ENCODE measurements around the gene ENGASE. TPM values are rescaled to one million over a fixed set of nuclear protein-coding genes. Genes with fewer than 3 reads are reported as not detected.

The ENGASE gene
- total RNA-seq, 1 experiment from 2014 or later, result 50.0 TPM

DNA sequence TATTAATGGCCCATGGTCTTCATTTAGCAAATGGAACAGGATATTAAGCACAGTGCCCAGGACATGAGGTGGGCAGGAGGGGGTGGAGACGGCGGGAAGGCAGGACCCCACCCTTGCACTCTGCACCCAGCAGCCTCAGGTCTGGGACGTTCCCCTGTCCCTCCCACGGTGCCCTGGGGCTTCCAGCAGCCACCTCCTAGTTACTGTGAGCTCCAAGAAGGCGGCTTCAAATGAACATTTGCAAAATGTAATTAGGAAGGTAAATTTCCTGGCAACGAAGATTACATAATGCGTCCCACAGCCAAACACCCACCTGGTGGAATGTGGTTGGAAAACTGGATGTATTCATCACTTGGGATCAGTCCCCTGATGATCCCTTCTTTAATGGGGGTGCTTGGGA is 59.4 kb downstream of the ENGASE start:
- intact Hi-C loops (cut with micrococcal nuclease; ENCODE audit: unreplicated experiment), result no loop called here
- no peaks in the 10 kb centered on the region for H3K36me3 Mint-ChIP-seq (ENCODE audit: insufficient read depth, unreplicated experiment)
- H3K4me1 Mint-ChIP-seq (ENCODE audit: low read depth, unreplicated experiment), result no peaks in the 10 kb centered on the region
- H3K36me3 ChIP-seq (ENCODE audit: control insufficient read depth, insufficient read depth, low read length), result no peaks in the 10 kb centered on the region
- H3K27ac Mint-ChIP-seq (ENCODE audit: unreplicated experiment), result no peak overlapping the region
- H3K27me3 Mint-ChIP-seq (ENCODE audit: insufficient read depth, unreplicated experiment), result peaks cover 39% of the 10 kb centered on the region
- TF ChIP-seq, protein P1, sequence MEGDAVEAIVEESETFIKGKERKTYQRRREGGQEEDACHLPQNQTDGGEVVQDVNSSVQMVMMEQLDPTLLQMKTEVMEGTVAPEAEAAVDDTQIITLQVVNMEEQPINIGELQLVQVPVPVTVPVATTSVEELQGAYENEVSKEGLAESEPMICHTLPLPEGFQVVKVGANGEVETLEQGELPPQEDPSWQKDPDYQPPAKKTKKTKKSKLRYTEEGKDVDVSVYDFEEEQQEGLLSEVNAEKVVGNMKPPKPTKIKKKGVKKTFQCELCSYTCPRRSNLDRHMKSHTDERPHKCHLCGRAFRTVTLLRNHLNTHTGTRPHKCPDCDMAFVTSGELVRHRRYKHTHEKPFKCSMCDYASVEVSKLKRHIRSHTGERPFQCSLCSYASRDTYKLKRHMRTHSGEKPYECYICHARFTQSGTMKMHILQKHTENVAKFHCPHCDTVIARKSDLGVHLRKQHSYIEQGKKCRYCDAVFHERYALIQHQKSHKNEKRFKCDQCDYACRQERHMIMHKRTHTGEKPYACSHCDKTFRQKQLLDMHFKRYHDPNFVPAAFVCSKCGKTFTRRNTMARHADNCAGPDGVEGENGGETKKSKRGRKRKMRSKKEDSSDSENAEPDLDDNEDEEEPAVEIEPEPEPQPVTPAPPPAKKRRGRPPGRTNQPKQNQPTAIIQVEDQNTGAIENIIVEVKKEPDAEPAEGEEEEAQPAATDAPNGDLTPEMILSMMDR (IDR thresholded peaks at IDR 0.05; ENCODE audit: insufficient read depth in 1 of 2, low read depth in 1 of 2, low read length in 1 of 2, severe bottlenecking in 1 of 2, unreplicated experiment in 1 of 2), result no peak
- POLR2A ChIA-PET, result no interaction called here
- H3K27me3 ChIP-seq (replicated peaks; ENCODE audit: control insufficient read depth, insufficient read depth, low read length), result peaks cover 8% of the 10 kb centered on the region
- H3K4me3 Mint-ChIP-seq (ENCODE audit: unreplicated experiment), result no peak overlapping the region
- H3K9me3 ChIP-seq, result 0 out of 2 replicates have a peak, but pooled peaks cover 4% of the 10 kb centered on the region
- no peaks in the 10 kb centered on the region for H3K4me1 ChIP-seq
- DNase-seq, result no peak
- CTCF ChIA-PET, result interaction anchor here (0.9 to 1.0 kb wide), 2 partner anchors 20 to 267 kb away, joined by 3 read pairs; no protein-coding TSS in a partner anchor
- no TSS peak for BruUV-seq (replicated peaks)
- H3K4me3 ChIP-seq (ENCODE audit: low read depth, low read length), result no peak overlapping the region
- no peaks in the 10 kb centered on the region for H3K9me3 Mint-ChIP-seq (ENCODE audit: unreplicated experiment)

GRCh38 chr17:79135011-79135410 is 60.4 kb downstream of the ENGASE start:
- Mint-ChIP-seq H3K36me3 (ENCODE audit: insufficient read depth, unreplicated experiment) (no peaks in the 10 kb centered on the region), H3K27ac (ENCODE audit: unreplicated experiment) (no peak overlapping the region), H3K4me3 (ENCODE audit: unreplicated experiment) (no peak overlapping the region), H3K27me3 (ENCODE audit: insufficient read depth, unreplicated experiment) (peaks cover 44% of the 10 kb centered on the region), H3K9me3 (ENCODE audit: unreplicated experiment) (no peaks in the 10 kb centered on the region), H3K4me1 (ENCODE audit: low read depth, unreplicated experiment) (no peaks in the 10 kb centered on the region)
- ChIA-PET CTCF (no interaction called here), POLR2A (no interaction called here)
- intact Hi-C loops (cut with micrococcal nuclease; ENCODE audit: unreplicated experiment), result no loop called here
- no peaks in the 10 kb centered on the region for H3K4me1 ChIP-seq
- DNase-seq, result no peak
- no peaks in the 10 kb centered on the region for H3K36me3 ChIP-seq (ENCODE audit: control insufficient read depth, insufficient read depth, low read length)
- H3K9me3 ChIP-seq, result no peaks in the 10 kb centered on the region
- TF ChIP-seq, protein P1 (IDR thresholded peaks at IDR 0.05; ENCODE audit: insufficient read depth in 1 of 2, low read depth in 1 of 2, low read length in 1 of 2, severe bottlenecking in 1 of 2, unreplicated experiment in 1 of 2), result no peak
- H3K4me3 ChIP-seq (ENCODE audit: low read depth, low read length), result no peak overlapping the region
- peaks cover 5% of the 10 kb centered on the region for H3K27me3 ChIP-seq (replicated peaks; ENCODE audit: control insufficient read depth, insufficient read depth, low read length)
- no TSS peak for BruUV-seq (replicated peaks)

DNA sequence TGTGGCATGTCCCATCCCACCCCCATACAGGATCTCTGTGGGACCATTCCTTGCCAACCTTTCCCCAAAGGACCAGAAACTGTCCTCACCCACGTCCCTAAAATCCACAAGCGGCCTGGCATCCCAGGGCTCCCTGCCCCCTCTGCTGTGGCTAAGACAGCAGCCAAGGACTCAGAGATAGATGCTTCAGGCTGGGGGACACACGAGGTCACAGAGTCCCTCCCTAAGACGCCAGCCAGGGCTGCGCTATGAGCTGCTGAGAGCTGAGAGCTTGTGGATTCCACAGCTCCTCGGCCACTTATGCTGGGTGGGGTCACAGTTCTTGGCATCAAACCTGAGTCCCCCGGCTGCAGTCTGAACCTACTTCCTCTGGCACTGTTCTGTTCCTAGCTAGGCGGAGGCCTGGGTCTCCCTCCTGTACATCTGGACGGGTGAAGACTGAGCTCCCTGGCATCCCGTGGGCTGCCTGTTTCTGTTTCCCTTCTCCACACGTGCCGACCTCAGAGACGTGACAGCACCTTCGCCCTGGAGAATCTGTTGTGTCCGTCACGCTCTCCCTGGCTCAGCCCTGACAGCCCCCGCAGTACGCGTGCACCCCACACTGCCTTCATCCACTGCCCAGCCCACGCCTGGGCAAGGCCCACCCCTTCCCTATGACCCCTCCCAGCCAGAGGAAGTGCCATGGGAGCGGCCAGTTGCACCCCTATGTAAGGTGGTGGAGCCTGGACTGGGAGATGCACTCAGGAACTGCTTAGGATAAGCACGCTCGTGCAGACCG is 61.2 kb downstream of the ENGASE start:
- Mint-ChIP-seq H3K27me3 (ENCODE audit: insufficient read depth, unreplicated experiment) (peaks cover 45% of the 10 kb centered on the region), H3K4me3 (ENCODE audit: unreplicated experiment) (no peak overlapping the region), H3K27ac (ENCODE audit: unreplicated experiment) (no peak overlapping the region), H3K9me3 (ENCODE audit: unreplicated experiment) (no peaks in the 10 kb centered on the region), H3K36me3 (ENCODE audit: insufficient read depth, unreplicated experiment) (no peaks in the 10 kb centered on the region), H3K4me1 (ENCODE audit: low read depth, unreplicated experiment) (no peaks in the 10 kb centered on the region)
- BruUV-seq (replicated peaks), result no TSS peak
- Histone ChIP-seq H3K9me3 (no peaks in the 10 kb centered on the region), H3K4me1 (no peaks in the 10 kb centered on the region), H3K4me3 (ENCODE audit: low read depth, low read length) (no peak overlapping the region), H3K36me3 (ENCODE audit: control insufficient read depth, insufficient read depth, low read length) (no peaks in the 10 kb centered on the region), H3K27me3 (replicated peaks; ENCODE audit: control insufficient read depth, insufficient read depth, low read length) (peaks cover 5% of the 10 kb centered on the region)
- CTCF ChIA-PET, result no interaction called here
- intact Hi-C loops (cut with micrococcal nuclease; ENCODE audit: unreplicated experiment), result no loop called here
- DNase-seq, result no peak
- TF ChIP-seq, protein P1 (IDR thresholded peaks at IDR 0.05; ENCODE audit: insufficient read depth in 1 of 2, low read depth in 1 of 2, low read length in 1 of 2, severe bottlenecking in 1 of 2, unreplicated experiment in 1 of 2), result no peak
- POLR2A ChIA-PET, result no interaction called here

Other genes starting within 250 kb of the ENGASE start
- gene USP36, start 234.0 kb upstream of the ENGASE start, total RNA-seq (2022), result 103 and 108 TPM in 2 replicates
- gene CEP295NL, start 171.6 kb upstream of the ENGASE start, total RNA-seq (2022), result 1.7 and 2.0 TPM in 2 replicates
- gene TIMP2, start 149.4 kb upstream of the ENGASE start, total RNA-seq (2022), result 63.8 and 70.1 TPM in 2 replicates
- gene LGALS3BP, start 94.9 kb upstream of the ENGASE start, total RNA-seq (2022), result 65.4 and 68.1 TPM in 2 replicates
- gene CANT1, start 65.1 kb upstream of the ENGASE start, total RNA-seq (2022), result 68.9 and 86.4 TPM in 2 replicates
- gene C1QTNF1, start 50.7 kb upstream of the ENGASE start, total RNA-seq (2022), result 16.1 and 19.9 TPM in 2 replicates